IPS DF 4.7 (cell line): ENCODE measurements around the gene OR6C6.
"Not testable (repeated sequence)": the region's sequence is repeated elsewhere in the genome, so short reads cannot be mapped to it uniquely, and the experiment has no call there.

Experiments used
- DNase-seq: peaks from one replicate; pipeline ENCODE4 v3.0.0-alpha.2; 2013; ENCODE audit warnings: low spot score; ENCODE audit errors: extremely low read depth

OR6C6 gene

DNA sequence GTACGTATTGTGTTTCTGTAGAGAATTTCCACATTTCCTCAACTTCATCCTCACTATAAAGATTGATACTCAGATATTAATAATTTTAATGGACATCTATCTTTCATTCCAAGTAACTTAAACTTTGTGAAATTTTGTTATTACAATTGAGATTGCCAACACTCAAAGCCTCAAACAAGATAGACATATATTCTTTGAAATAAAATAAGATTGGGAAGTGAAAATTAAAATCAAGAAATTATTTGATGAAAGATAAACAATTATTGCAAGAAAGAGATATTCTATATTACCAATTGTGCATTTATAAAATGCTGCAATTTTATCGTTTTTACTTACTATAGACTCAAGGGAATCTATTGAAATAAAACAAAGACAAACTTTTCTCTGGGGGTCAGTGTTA lies at the start of gene OR6C6:
TSS of gene OR6C6 (minus strand) at position 101 of the 400 bp plus-strand sequence. CDS start 1,337 bp downstream, outside the sequence.
- no peak for DNase-seq

DNA sequence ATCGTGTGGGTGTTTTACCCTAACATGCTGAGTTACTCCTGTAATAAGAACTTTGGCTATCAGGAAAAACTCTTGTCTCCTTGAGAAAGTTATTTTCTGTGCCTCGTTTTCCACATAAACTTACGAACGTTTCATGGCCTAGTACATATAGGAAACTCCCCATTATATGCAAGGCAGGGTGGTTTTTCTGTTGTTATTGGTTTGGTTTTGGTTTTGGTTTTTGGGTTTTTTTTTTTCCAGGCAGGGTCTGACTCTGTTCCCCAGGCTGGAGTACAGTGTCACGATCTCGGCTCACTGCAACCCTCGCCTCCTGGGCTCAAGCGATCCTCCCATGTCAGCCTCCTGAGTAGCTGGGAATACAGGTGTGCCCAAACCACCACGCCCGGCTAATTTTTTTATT lies 39.6 kb upstream of the OR6C6 start:
- no peak for DNase-seq

DNA sequence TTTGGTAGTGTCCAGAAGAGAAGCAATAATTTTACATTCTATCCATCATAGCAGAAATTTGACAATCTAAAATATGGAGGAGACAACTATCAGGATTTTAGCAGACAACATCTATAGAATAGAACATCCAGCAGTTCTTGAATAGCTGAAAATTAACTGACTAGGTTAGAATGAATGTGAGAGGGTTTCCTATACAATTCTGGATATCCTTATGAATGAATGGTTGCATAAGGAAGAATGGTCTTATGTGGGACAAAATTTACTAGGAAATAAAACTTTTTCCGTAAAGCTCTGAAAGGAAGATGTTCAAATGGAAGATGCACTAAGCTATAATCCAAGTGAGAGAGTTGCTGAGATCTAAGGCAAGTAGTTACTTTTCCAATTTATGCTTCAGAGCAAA lies 34.1 kb upstream of the OR6C6 start, which contains the start of gene OR6C3:
TSS of gene OR6C3 (plus strand) at position 301 of the 400 bp plus-strand sequence. CDS start 955 bp downstream, outside the sequence.
- no peak for DNase-seq

- DNase-seq, result not testable (repeated sequence)
These were observed 29.4 kb upstream of the OR6C6 start for GRCh38 chr12:55325801-55326200.

GRCh38 chr12:55320201-55320600 lies 23.8 kb upstream of the OR6C6 start:
- no peak for DNase-seq

DNA sequence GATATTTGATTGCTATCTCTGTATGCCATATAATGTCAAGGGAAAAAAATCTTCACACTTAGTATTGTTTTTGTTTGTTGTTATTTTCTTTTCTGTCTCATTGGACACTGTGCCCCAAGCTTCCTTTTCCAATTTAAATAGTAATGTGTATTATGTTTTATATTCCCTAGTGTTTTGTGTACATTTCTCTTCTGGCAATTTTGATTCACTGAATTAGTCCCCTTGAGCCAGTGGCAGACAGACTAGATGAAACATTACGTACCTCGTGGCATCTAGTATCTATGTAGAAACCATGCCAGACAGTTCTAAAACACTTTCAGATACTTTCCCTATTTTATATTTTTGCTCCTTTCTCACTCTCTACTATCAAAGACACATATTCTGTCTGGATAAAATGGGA lies 17.7 kb upstream of the OR6C6 start, which contains the start of gene OR6C1:
TSS of gene OR6C1 (plus strand) at position 301 of the 400 bp plus-strand sequence. CDS start 6,257 bp downstream, outside the sequence.
- no peak for DNase-seq

DNA sequence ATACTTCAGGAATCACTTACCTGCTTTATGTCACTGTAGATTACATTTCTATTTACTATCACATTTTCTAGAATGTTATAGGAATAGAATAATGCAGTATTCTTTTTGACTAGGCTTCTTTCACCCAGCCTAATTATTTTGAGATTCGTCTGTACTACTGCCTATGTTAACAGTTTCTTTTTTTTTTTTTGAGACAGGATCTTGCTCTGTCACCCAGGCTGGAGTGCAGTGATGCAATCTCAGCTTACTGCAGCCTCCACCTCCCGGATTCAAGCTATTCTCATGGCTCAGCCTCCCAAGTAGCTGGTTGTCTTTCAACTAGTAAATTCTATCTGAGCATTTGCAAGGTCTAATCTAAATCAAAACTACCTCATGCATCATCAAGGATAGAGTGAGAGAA lies 6.4 kb downstream of the OR6C6 start:
- DNase-seq, result no peak

DNA sequence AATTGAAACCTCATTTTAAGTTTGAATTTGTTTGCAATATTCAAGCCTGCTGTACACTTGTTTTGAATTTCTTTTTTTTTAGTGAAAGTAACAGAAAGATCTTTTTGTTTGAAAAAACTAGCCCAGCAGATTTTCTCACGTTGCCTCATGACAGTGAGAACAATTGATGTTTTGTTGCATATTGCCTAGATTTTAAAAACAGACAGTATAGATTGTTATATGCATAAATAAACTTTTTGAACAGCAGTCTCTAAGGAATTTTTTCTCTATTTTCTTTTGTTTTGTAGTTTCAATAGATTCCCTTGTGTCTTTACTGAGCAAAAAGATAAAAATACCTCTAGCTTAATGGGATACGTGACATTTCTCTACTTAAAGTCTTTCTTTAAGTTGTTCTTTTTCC lies 15.4 kb downstream of the OR6C6 start:
- DNase-seq, result no peak

DNA sequence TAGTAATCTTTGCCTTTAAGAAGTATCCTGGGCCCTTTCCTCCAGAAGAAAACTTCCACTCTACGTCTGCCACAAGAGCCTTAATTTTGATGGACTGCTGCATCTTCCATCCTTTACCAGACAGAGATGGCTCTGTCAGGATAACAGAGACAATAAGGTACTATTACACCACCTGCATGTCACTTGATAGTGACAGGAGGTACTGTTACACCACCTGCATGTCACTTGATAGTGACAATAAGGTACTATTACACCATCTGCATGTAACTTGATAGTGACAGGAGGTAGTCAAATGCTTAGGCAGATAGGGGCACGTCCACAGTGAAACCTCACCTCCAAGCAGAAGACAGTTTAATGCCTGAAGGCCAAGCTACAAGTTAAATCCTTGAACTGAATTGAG lies 38.1 kb downstream of the OR6C6 start:
- DNase-seq, result no peak

- DNase-seq, result no peak
These were observed 39.5 kb downstream of the OR6C6 start for GRCh38 chr12:55256831-55257230.

- no peak for DNase-seq
These were observed 43.1 kb downstream of the OR6C6 start for GRCh38 chr12:55253281-55253680.

- no peak for DNase-seq
These were observed 45.4 kb downstream of the OR6C6 start for GRCh38 chr12:55250944-55251343.

DNA sequence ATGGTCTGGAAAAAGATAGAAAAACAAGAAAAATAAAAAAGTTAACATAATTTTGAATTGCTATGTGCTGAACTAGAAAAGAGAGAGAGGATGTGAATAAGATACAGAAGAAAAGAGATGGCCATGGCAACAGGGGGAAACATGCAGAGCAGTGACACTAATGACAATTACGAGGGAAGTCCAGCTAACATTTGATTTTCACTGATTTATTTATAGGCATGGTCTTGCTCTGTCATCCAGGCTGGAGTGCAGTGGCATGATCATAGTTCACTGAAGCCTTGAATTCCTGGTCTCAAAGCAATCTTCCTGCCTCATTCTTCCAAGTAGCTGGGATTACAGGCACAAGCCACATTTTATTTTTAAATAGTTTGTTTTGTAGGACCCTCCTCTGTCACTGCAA lies 50.2 kb downstream of the OR6C6 start:
- no peak for DNase-seq

DNA sequence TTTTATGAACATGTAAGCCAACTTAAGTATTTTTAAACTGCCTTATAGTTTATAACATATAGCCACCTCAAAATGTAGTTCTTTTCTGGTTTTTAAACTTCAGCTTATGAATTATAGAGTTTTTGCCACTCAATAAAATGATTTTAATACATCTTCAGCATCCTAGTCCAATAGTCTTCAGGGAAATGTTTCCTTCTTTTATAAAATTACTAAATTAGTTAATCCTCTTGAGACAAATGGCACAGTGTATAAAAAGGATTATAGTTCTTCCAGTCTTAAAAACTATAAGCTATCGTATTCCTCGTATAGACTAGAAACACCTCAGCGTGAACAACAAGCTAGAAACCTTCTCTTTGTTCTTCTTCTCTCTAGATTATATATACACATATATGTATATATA lies 52.1 kb downstream of the OR6C6 start, which contains the start of gene OR6C74:
TSS of gene OR6C74 (plus strand) at position 301 of the 400 bp plus-strand sequence. CDS start 2,679 bp downstream, outside the sequence.
- DNase-seq, result no peak
